Esophagus squamous epithelium (tissue), 5 donors: Measurements from ENCODE around the gene AP1G2. TPM values are rescaled to one million over a fixed set of nuclear protein-coding genes. Genes with fewer than 3 reads are reported as not detected.
A peak's percentile ranks its signal among the peaks of the same experiment; 100 is the strongest.

Source experiments
- DNase-seq: peaks from one replicate; lab custom pipeline; 2025; lab: John Stamatoyannopoulos, UW
- H3K27ac ChIP-seq, 4 donors: fragments of 200-600 bp; sonication (generic); one replicate each; pipeline ENCODE4 v1.5.1; 2016 to 2019; ENCODE audit warnings: mild to moderate bottlenecking in 1 of 4
- H3K27me3 ChIP-seq, 4 donors: fragments of 200-600 bp; sonication (generic); 1 replicate in 3 of 4; 2 replicates in 1 of 4; pipeline versions ENCODE4 v1.5.1 to v1.6.0; 2017 to 2021; ENCODE audit warnings: antibody characterized with exemption in 1 of 4
- H3K36me3 ChIP-seq, 3 donors: fragments of 200-600 bp; sonication (generic); one replicate each; pipeline ENCODE4 v1.5.1; 2016 to 2019
- H3K4me1 ChIP-seq, 3 donors: fragments of 200-600 bp; sonication (generic); one replicate each; pipeline ENCODE4 v1.5.1; 2017 to 2019
- H3K4me3 ChIP-seq, 4 donors: fragments of 200-600 bp; sonication (generic); 1 replicate in 3 of 4; 2 replicates in 1 of 4; pipeline ENCODE4 v1.5.1; 2016 to 2019; ENCODE audit warnings: mild to moderate bottlenecking in 2 of 4, moderate library complexity in 1 of 4
- H3K9me3 ChIP-seq, 3 donors: fragments of 200-600 bp; sonication (generic); one replicate each; pipeline ENCODE4 v1.5.1; 2016 to 2019
- POLR2A ChIP-seq, 4 donors: fragments of 450-650 bp; IDR thresholded peaks; one replicate each; pipeline ENCODE4 v1.6.1; 2017; ENCODE audit warnings: antibody characterized with exemption in 4 of 4, mild to moderate bottlenecking in 4 of 4, moderate library complexity in 3 of 4
- WGBS, 2 donors: methylation state at CpG; one replicate each; pipeline ENCODE4 v1.1.5; 2018; 5-methylcytosine and 5-hydroxymethylcytosine counted together
- intact Hi-C: fragments of 100-400 bp; cut with DNase I; formaldehyde crosslinking; loops from one replicate; pipeline ENCODE4 v1.15.0; 2022
- total RNA-seq, 4 donors: library from RNA; depleted of rRNA; stranded (reverse); fragments of >200 nt; gene quantifications; one replicate each; pipeline ENCODE4 v1.1.0, GENCODE V29; 2016
- TF ChIP-seq, protein P1 (sequence below), 6 experiments: fragments of 450-650 bp in 4 of 6; fragments of 200-600 bp in 2 of 6; sonication (generic) in 2 of 6; IDR thresholded peaks; one replicate each; pipeline ENCODE4 v1.5.1; 2016 to 2019; ENCODE audit warnings: antibody characterized with exemption in 6 of 6, mild to moderate bottlenecking in 4 of 6, moderate library complexity in 4 of 6
- donor health status: DM: yes; HTN: yes; CAD: no.

Gene AP1G2
- total RNA-seq, 4 donors from 2014 or later = 58.0 to 116 (median 68.6) TPM

DNA sequence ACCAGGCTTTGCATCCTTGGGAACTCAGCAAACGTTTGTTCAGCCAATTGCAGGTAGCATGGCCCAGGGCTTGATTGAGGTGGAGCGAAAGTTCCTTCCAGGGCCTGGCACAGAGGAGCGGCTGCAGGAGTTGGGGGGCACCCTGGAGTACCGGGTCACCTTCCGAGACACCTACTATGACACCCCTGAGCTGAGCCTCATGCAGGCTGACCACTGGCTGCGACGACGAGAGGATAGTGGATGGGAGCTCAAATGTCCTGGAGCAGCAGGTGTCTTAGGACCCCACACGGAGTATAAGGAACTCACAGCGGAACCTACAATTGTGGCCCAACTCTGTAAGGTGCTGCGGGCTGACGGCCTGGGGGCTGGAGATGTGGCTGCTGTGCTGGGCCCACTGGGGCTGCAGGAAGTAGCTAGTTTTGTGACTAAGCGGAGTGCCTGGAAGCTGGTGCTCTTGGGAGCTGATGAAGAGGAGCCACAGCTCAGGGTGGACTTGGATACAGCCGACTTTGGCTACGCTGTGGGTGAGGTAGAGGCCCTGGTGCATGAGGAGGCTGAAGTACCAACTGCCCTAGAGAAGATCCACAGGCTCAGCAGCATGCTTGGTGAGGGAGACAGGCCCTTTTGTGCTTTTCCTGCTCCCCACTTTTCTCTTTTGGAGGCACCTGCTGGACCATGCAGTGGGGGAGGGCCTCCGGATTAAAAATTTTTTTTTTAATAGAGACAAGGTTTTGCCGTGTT, 10.7 kb downstream of the AP1G2 start:
- Histone ChIP-seq H3K4me3 (peak overlapping the region; percentile 81 to 94 (median 88)), H3K27ac (peak overlapping the region; percentile 89 to 98 (median 96)), H3K36me3 (peaks cover 6 to 40% (median 9%) of the 10 kb centered on the region in 3 donors), H3K27me3 (no peaks in the 10 kb centered on the region), H3K9me3 (no peaks in the 10 kb centered on the region), H3K4me1 (peaks cover 14 to 35% (median 22%) of the 10 kb centered on the region in 3 donors)
- no peak for DNase-seq
- TF ChIP-seq, protein P1, sequence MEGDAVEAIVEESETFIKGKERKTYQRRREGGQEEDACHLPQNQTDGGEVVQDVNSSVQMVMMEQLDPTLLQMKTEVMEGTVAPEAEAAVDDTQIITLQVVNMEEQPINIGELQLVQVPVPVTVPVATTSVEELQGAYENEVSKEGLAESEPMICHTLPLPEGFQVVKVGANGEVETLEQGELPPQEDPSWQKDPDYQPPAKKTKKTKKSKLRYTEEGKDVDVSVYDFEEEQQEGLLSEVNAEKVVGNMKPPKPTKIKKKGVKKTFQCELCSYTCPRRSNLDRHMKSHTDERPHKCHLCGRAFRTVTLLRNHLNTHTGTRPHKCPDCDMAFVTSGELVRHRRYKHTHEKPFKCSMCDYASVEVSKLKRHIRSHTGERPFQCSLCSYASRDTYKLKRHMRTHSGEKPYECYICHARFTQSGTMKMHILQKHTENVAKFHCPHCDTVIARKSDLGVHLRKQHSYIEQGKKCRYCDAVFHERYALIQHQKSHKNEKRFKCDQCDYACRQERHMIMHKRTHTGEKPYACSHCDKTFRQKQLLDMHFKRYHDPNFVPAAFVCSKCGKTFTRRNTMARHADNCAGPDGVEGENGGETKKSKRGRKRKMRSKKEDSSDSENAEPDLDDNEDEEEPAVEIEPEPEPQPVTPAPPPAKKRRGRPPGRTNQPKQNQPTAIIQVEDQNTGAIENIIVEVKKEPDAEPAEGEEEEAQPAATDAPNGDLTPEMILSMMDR (IDR thresholded peaks at IDR 0.05) = no peak
- no peak for TF ChIP-seq POLR2A (IDR thresholded peaks at IDR 0.05)
- 29 to 36% methylated on average over 4 to 9 of the region's 17 CpGs for WGBS, 2 donors
- intact Hi-C loops = no loop called here

DNA sequence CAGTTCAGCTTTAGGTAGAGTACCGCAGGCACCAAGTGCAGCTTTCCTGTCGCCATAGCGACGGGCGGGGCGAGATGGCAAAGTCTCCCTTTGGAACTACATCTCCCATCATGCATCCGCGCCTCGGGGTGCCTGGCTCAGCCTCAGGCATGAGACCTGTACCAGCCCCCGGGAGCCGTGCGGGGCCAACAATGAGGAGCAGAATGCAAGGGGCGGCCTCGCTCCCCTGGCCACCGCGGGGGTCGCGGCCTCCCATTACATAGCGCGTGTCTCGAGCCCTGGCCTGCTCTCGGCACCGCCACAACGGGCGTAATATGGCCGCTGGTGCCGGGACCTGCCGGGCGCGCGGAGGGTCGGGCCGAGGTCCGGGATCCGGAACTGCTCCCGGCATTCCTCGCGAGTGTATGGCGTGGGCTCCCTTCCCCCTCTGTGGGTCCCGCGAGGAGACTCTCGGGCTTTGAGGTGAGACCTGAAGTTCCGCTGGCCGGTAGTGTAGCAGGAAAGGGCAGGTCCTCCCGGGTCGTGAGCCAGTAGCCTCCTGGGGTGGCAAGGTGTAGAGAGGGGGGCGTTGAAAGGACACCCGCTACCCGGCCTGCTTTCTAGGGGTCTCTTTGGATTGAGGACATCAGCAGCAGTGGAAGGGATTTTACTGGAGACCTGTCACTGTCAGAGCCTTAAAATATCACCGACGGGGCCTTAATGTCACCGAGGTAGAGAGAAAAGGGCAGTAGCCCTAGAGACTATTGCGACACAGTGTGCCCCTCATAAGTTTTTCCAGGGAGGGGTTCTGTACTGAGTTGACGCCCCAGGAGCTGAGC, 11.5 kb downstream of the AP1G2 start, which contains the start of gene THTPA:
TSS of gene THTPA (plus strand) at position 390 of the 818 bp plus-strand sequence. CDS start 487 bp downstream, outside the sequence.
- H3K9me3 ChIP-seq = no peaks in the 10 kb centered on the region
- intact Hi-C loops = no loop called here
- peaks cover 0 to under 1% (median 0%) of the 10 kb centered on the region in 4 donors for H3K27me3 ChIP-seq
- peak; percentile 58 for DNase-seq
- H3K27ac ChIP-seq = peak within 1 kb of the TSS; percentile 89 to 98 (median 96)
- 0% methylated on average over 4 of the region's 54 CpGs; no CpG with 5 or more reads in 1 of the 2 donors for WGBS, 2 donors
- H3K36me3 ChIP-seq = peaks cover 3 to 33% (median 9%) of the 10 kb centered on the region in 3 donors
- TF ChIP-seq, protein P1 (IDR thresholded peaks at IDR 0.05) = peak in 1 of 6 experiments; percentile 33
- peak in 1 of 4 donors; percentile 45 for TF ChIP-seq POLR2A (IDR thresholded peaks at IDR 0.05)
- H3K4me1 ChIP-seq = peaks cover 17 to 42% (median 23%) of the 10 kb centered on the region in 3 donors
- H3K4me3 ChIP-seq = peak within 1 kb of the TSS; percentile 81 to 94 (median 88)

GRCh38 chr14:23555533-23555881, 12.1 kb downstream of the AP1G2 start:
- peak overlapping the region; percentile 89 to 98 (median 96) for H3K27ac ChIP-seq
- peaks cover 0 to 27% (median 9%) of the 10 kb centered on the region in 3 donors for H3K36me3 ChIP-seq
- 2 to 13% methylated on average over 3 to 6 of the region's 14 CpGs for WGBS, 2 donors
- no peaks in the 10 kb centered on the region for H3K9me3 ChIP-seq
- H3K4me3 ChIP-seq = peak overlapping the region; percentile 81 to 94 (median 88)
- TF ChIP-seq, protein P1 (IDR thresholded peaks at IDR 0.05) = no peak
- TF ChIP-seq POLR2A (IDR thresholded peaks at IDR 0.05) = no peak
- no peak for DNase-seq
- H3K4me1 ChIP-seq = peaks cover 23 to 47% (median 28%) of the 10 kb centered on the region in 3 donors
- intact Hi-C loops = no loop called here
- H3K27me3 ChIP-seq = peaks cover 0 to 7% (median 0%) of the 10 kb centered on the region in 4 donors

DNA sequence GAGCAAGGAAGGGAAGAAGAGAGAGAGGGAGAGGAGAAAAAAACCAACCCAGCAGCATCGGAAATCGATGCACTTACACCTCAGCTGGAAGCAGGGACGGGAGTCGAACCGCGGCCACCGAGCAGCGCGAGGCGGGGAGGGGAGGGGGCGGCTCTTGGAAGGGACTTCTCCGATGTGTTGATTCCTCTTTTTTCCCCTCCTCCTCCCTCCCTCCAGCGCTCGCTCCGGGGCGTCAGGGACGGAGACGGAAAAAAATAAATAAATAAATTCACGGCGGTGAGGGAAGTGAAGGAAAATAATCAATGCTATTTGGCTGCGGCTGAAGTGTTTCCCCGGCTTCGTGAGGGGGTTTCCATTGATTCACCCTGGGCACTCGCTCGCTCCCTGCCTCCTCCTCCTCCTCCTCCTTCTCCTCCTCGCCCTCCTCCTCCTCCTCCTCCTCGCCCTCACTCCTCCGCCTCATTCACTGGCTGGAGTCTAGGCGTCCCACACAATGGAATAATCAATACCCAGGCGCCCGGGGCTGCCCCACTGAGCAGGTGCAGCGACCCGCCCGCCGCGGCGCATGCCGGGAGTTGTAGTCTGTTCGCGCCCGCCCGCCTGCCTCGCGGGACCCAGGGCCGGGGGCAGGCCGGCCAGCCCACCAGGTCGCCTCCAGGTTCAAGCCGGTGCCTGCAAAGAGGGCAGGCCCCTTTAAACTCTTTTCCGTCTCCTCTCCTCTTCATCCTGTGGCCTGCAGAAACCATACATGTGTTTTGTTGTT, 16.1 kb downstream of the AP1G2 start, which contains the start of gene ZFHX2:
TSS of gene ZFHX2 (minus strand) at position 500 of the 763 bp plus-strand sequence. CDS start 16,440 bp downstream, outside the sequence.
- intact Hi-C loops = no loop called here
- Histone ChIP-seq H3K4me3 (peak within 1 kb of the TSS; percentile 47 to 70 (median 58)), H3K4me1 (peaks cover 15 to 31% (median 19%) of the 10 kb centered on the region in 3 donors), H3K27ac (peak within 1 kb of the TSS; percentile 37 to 60 (median 44)), H3K9me3 (no peaks in the 10 kb centered on the region), H3K27me3 (peaks cover 0 to 21% (median 0%) of the 10 kb centered on the region in 4 donors), H3K36me3 (no peaks in the 10 kb centered on the region)
- WGBS, 2 donors = 0 to 1% methylated on average over 27 to 38 of the region's 49 CpGs
- no peak for TF ChIP-seq POLR2A (IDR thresholded peaks at IDR 0.05)
- TF ChIP-seq, protein P1 (IDR thresholded peaks at IDR 0.05) = no peak
- DNase-seq = no peak
